Progenitor cell of endocrine pancreas (in vitro differentiated cells): ENCODE data around the gene RXRB. TPM values are rescaled to one million over a fixed set of nuclear protein-coding genes. Genes with fewer than 3 reads are reported as not detected.
A peak's percentile ranks its signal among the peaks of the same experiment; 100 is the strongest.

Experiments
- DNase-seq: peaks from one replicate; pipeline ENCODE4 v3.0.0; 2021; ENCODE audit warnings: low spot score; ENCODE audit not compliant: unreplicated experiment
- H3K27ac Mint-ChIP-seq: 2 replicates; pipeline ENCODE4 v1.8.0; 2021; ENCODE audit warnings: mild to moderate bottlenecking, moderate library complexity, mixed read lengths
- H3K27me3 Mint-ChIP-seq: 2 replicates; pipeline ENCODE4 v1.8.0; 2021; ENCODE audit warnings: mixed read lengths
- H3K36me3 Mint-ChIP-seq: 2 replicates; pipeline ENCODE4 v1.8.0; 2022; ENCODE audit warnings: mixed read lengths; ENCODE audit not compliant: insufficient read depth
- H3K4me1 Mint-ChIP-seq: 2 replicates; pipeline ENCODE4 v1.8.0; 2021; ENCODE audit warnings: low read depth, mixed read lengths
- H3K4me3 Mint-ChIP-seq: 2 replicates; pipeline ENCODE4 v1.8.0; 2021; ENCODE audit warnings: low read depth, mild to moderate bottlenecking, moderate library complexity, mixed read lengths
- H3K9me3 Mint-ChIP-seq: 2 replicates; pipeline ENCODE4 v1.8.0; 2021; ENCODE audit warnings: low read depth, mixed read lengths
- total RNA-seq: library from RNA; stranded (reverse); gene quantifications from 2 replicates; pipeline ENCODE4 v1.2.1, GENCODE V29; 2021
- TF ChIP-seq, protein P1 (sequence below): fragments of 200-600 bp; sonication (generic); IDR thresholded peaks from one replicate; pipeline ENCODE4 v1.5.0; 2021; ENCODE audit warnings: antibody characterized with exemption, mild to moderate bottlenecking; ENCODE audit not compliant: unreplicated experiment

The RXRB gene
- total RNA-seq, 1 donor from 2014 or later = 47.1 TPM

DNA sequence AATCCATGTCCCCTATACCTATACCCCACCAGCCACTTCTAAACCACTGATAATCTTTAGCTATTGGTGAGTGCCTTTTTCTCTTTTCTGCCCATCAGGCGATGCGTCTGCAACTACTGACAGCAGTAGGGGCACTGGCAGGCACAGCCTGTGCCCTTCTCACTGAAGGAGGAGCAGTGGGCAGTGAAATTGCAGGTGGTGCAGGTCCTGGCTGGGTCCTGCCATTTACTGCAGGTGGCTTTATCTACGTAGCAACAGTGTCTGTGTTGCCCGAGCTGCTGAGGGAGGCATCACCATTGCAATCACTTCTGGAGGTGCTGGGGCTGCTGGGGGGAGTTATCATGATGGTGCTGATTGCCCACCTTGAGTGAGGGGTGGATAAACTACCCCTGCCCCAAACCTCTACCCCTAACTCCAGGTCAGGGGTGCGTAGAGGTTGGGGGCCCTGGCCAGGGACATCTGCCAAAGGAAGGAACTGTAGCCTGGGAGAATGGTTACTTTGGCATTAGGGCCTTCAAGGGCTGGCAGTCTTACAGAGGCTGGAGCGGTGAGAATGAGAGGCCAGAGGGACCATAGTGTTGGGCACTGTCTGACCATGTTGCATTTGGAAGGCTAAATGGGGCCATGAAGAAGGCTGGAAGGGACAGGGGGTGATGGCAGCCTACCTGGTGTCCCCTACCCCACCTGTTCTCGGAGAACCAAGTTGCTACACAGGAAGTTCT lies 3.1 kb upstream of the RXRB start:
- H3K9me3 Mint-ChIP-seq = no peaks in the 10 kb centered on the region
- peaks cover 45% of the 10 kb centered on the region for H3K4me1 Mint-ChIP-seq
- peak overlapping the region; percentile 93 for H3K27ac Mint-ChIP-seq
- peak overlapping the region; percentile 100 for H3K4me3 Mint-ChIP-seq
- no peak for DNase-seq
- H3K27me3 Mint-ChIP-seq = peaks cover 3% of the 10 kb centered on the region
- TF ChIP-seq, protein P1, sequence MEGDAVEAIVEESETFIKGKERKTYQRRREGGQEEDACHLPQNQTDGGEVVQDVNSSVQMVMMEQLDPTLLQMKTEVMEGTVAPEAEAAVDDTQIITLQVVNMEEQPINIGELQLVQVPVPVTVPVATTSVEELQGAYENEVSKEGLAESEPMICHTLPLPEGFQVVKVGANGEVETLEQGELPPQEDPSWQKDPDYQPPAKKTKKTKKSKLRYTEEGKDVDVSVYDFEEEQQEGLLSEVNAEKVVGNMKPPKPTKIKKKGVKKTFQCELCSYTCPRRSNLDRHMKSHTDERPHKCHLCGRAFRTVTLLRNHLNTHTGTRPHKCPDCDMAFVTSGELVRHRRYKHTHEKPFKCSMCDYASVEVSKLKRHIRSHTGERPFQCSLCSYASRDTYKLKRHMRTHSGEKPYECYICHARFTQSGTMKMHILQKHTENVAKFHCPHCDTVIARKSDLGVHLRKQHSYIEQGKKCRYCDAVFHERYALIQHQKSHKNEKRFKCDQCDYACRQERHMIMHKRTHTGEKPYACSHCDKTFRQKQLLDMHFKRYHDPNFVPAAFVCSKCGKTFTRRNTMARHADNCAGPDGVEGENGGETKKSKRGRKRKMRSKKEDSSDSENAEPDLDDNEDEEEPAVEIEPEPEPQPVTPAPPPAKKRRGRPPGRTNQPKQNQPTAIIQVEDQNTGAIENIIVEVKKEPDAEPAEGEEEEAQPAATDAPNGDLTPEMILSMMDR = no peak
- peaks cover 16% of the 10 kb centered on the region for H3K36me3 Mint-ChIP-seq

DNA sequence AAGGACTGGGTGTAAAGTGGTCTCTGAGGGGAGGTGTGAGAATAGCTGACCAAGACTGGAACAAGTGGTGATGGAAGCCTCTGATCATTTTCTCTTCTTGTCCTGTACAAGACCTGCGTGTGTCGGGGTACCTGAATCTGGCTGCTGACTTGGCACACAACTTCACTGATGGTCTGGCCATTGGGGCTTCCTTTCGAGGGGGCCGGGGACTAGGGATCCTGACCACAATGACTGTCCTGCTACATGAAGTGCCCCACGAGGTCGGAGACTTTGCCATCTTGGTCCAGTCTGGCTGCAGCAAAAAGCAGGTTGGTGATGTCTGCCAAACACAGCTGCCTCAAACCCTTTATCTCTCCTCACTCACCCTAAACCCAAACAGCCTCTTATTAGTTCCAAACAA lies 2.3 kb upstream of the RXRB start:
- Mint-ChIP-seq H3K4me3 (peak overlapping the region; percentile 100), H3K27me3 (peaks cover 3% of the 10 kb centered on the region), H3K4me1 (peaks cover 53% of the 10 kb centered on the region), H3K9me3 (no peaks in the 10 kb centered on the region), H3K36me3 (peaks cover 16% of the 10 kb centered on the region), H3K27ac (no peak overlapping the region)
- TF ChIP-seq, protein P1 = no peak
- no peak for DNase-seq

DNA sequence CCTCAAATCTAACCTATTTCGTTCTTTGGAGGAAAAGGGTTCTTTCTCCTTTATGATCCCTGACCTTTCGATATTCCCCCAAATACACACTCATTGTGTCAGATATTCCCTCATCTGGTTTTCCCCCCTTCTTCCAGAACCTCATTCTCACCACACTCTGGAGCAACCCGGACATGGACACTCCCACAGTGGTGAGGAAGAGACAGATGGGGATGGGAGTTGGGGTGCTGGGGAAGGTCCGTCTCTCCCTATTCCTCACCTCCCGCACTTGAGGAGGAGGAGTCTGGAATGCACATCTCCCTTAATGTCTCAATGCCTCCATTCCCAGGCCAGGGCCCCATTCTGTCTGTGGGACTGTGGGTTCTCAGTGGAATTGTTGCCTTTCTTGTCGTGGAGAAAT lies 1.5 kb upstream of the RXRB start:
- DNase-seq = no peak
- TF ChIP-seq, protein P1 = no peak

DNA sequence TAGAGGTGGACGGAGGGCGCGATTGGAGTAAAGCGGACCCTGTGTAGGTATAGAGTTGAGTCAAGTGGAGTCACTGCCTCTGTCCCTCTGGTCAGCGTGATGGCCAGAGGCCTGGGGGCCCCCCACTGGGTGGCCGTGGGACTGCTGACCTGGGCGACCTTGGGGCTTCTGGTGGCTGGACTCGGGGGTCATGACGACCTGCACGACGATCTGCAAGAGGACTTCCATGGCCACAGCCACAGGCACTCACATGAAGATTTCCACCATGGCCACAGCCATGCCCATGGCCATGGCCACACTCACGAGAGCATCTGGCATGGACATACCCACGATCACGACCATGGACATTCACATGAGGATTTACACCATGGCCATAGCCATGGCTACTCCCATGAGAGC lies 681 bp upstream of the RXRB start:
- Mint-ChIP-seq H3K27me3 (peaks cover 1% of the 10 kb centered on the region), H3K27ac (peak overlapping the region; percentile 99), H3K4me3 (peak overlapping the region; percentile 100), H3K4me1 (peaks cover 54% of the 10 kb centered on the region), H3K9me3 (no peaks in the 10 kb centered on the region), H3K36me3 (peaks cover 18% of the 10 kb centered on the region)
- TF ChIP-seq, protein P1 = peak; percentile 34
- no peak for DNase-seq

More for the DNA sequence above, 1.5 kb upstream of the RXRB start:
- Mint-ChIP-seq H3K4me3 (peak overlapping the region; percentile 100), H3K27ac (peak overlapping the region; percentile 86), H3K4me1 (peaks cover 56% of the 10 kb centered on the region), H3K27me3 (peaks cover 3% of the 10 kb centered on the region), H3K36me3 (peaks cover 16% of the 10 kb centered on the region), H3K9me3 (no peaks in the 10 kb centered on the region)

DNA sequence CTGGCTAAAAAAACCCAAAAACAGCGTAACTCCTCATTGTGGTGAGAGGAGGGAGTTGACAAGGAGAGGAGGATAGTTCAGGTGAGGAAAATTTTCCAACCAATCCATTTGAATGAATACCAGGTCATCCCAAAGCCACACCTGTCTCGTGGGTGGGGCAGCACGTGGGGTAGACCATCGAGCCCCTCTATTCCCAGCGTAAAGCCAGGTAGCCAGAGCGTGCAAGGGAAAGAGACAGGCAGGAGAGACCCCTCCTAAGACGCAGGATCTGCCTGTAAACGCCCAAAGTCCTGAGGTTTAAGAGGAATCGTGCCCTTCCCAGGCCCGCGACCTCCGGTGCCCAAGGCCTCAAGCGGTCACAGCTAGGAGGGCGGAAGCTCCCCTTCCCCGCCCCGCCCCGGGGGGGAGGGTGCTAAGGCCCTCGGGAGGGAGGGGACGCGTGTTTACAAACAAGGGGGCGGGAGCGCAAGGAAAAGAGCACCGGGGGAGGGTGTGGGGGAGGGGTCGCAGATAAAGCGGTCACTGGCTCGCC lies 712 bp downstream of the RXRB start:
- no peaks in the 10 kb centered on the region for H3K9me3 Mint-ChIP-seq
- peak overlapping the region; percentile 90 for H3K27ac Mint-ChIP-seq
- H3K27me3 Mint-ChIP-seq = no peaks in the 10 kb centered on the region
- TF ChIP-seq, protein P1 = no peak
- peak overlapping the region; percentile 100 for H3K4me3 Mint-ChIP-seq
- peaks cover 31% of the 10 kb centered on the region for H3K36me3 Mint-ChIP-seq
- peaks cover 43% of the 10 kb centered on the region for H3K4me1 Mint-ChIP-seq
- no peak for DNase-seq
